CD4-positive, alpha-beta T cell treated with Interleukin-6 at 100 ng/mL for 8 hours (primary cell): Measurements from ENCODE around the gene PRDX5.
A peak's percentile ranks its signal among the peaks of the same experiment; 100 is the strongest.

ENCODE experiments used
- DNase-seq: peaks from one replicate; pipeline ENCODE4 v3.0.0-alpha.2; 2020; ENCODE audit warnings: mixed read lengths, low spot score

PRDX5 gene

GRCh38 chr11:64290352-64291261, 27.3 kb upstream of the PRDX5 start:
- no peak for DNase-seq

DNA sequence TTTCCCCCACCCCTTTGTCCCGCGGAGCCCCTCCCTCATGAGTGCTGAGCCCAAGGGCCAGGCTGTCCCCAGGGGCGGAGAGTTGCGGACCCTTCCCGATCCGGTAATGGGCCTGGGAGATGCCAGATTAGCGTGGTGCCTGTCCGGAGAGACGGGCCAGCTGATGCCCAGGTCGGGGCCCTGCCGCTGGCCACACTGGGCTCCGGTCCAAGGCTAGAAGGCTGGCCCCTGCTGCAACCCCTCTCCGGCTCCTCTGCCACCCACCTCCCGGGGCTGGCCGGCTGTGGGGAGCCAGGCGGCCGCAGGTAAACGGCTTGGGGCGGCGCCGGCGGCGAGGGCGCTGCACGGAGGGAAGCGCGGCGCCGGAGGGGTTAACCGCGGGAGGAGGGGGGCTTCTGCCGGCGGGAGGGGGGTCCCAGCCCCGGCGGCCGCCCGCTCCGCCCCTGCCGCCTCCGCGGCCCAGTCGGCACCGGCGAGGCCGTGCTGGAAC, 26.6 kb upstream of the PRDX5 start, which contains the start of gene KCNK4:
KCNK4 (plus strand) TSS at position 41 of the 490 bp plus-strand sequence. CDS start 1,717 bp downstream, outside the sequence.
- DNase-seq, result no peak

- DNase-seq, result no peak
Measured at GRCh38 chr11:64291752-64292459, 26.0 kb upstream of the PRDX5 start.

DNA sequence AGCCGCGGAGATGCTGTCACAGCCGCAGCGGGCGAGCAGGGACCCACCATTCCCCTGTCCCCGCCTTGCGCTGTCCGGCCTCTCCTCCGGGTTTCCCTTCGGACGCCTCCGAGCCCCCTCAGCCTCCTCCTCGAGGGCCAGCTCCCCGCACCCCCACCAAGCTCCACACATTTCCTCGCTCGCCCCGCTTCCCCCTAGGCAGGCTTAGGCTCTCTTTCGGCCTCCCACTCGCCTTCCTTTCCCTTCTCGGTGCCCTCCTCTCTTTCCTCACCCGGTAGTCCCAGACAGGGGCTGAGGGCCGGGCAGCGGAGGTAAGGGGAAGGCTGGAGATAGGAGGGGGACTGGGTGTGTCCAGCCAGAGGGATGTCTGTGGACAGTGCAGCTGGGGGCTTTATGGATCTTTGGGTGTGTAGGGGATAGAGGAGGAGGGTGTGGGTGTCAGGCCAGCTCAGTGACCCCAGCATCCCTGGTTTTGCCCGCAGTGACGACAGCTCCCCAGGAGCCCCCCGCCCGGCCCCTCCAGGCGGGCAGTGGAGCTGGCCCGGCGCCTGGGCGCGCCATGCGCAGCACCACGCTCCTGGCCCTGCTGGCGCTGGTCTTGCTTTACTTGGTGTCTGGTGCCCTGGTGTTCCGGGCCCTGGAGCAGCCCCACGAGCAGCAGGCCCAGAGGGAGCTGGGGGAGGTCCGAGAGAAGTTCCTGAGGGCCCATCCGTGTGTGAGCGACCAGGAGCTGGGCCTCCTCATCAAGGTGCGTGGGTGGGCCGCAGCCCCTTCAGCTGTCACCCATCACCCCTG, 25.3 kb upstream of the PRDX5 start:
- no peak for DNase-seq

- DNase-seq, result no peak
Measured at GRCh38 chr11:64294774-64295173, 23.1 kb upstream of the PRDX5 start.

DNA sequence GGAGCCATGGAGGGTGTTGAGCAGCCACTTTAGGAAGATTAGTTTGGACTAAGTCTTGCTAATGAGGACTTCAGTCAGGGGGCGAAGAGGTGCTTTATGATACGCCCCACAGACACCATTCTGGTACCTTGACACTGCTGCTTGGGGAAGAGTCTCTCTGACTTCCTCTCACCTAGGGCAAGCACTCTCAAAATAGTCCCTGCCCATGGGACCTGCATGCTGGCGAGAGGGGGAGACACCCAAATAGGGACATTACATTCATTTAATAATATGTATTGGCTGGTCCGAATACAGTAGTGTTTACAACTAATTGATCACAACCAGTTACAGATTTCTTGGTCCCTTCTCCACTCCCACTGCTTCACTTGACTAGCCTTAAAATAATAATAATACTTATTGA, 22.2 kb upstream of the PRDX5 start:
- DNase-seq, result no peak

DNA sequence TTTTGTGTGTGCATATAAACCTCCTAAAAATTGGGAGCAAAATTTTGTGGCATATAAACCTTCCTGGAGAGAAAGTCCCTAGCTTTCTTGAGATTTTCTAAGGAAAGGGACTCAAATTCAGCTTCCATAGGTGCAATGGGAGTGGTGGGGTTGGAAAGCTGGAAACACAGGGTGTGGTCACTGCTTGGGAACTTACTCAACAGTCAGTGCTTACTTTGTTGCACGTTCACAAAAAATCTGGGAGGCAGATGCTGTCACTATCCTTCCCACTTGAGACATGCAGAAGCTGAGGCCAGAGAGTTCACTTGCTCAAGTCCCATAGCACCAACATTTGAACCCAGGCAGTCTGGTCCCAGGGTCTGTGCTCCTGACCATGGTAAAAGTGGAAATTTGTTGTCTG, 21.7 kb upstream of the PRDX5 start:
- no peak for DNase-seq

GRCh38 chr11:64296830-64297698, 20.9 kb upstream of the PRDX5 start:
- DNase-seq, result no peak

DNA sequence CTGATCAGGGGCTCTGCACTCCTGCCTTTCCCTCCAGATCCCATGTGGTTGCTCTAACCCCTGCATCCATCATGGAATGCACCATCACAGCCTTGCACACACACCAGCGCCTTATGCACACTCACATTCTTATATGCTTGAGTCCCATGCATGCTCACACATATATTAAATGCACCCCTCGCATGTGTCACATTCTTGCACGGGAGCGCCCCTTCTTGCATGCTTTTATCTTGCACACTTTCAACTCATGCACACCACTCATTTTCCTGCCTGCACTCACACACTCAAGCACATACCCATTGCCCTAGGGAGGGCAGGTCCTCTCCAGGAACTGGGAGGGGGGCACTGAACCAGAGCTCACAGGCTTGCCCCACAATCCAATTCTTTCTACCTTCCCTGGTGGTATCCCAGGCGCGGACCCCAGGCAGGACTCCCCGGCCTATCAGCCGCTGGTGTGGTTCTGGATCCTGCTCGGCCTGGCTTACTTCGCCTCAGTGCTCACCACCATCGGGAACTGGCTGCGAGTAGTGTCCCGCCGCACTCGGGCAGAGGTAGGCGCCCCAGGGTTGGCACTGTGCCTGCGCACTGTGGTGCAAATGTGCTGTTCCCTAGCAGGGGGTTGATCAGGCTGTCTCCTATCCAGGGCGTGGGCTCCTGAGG, 20.1 kb upstream of the PRDX5 start:
- DNase-seq, result no peak

DNA sequence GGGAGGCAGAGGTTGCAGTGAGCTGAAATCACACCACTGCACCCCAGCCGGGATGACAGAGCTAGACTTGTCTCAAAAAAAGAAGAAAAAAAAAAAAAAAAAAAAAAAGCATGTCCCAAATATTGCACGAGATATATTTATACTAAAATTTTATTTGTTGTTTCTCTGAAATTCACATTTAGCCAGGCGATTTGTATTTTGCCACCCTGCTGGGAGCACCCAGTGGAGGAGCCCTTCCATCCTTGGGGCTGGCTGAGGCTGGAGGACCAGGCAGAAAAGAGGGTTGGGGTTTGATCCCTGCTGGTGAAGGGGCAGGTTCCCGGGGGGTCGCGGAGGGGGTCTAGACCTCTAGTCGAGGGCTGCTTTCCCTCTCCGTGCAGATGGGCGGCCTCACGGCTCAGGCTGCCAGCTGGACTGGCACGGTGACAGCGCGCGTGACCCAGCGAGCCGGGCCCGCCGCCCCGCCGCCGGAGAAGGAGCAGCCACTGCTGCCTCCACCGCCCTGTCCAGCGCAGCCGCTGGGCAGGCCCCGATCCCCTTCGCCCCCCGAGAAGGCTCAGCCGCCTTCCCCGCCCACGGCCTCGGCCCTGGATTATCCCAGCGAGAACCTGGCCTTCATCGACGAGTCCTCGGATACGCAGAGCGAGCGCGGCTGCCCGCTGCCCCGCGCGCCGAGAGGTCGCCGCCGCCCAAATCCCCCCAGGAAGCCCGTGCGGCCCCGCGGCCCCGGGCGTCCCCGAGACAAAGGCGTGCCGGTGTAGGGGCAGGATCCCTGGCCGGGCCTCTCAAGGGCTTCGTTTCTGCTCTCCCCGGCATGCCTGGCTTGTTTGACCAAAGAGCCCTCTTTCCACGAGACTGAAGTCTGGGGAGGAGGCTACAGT, 18.7 kb upstream of the PRDX5 start:
- DNase-seq, result no peak

GRCh38 chr11:64299847-64300648, 17.9 kb upstream of the PRDX5 start, which contains the start of gene CATSPERZ:
CATSPERZ (plus strand) TSS chr11:64300358; CDS start chr11:64300411, 53 bp downstream.
- DNase-seq, result no peak

DNA sequence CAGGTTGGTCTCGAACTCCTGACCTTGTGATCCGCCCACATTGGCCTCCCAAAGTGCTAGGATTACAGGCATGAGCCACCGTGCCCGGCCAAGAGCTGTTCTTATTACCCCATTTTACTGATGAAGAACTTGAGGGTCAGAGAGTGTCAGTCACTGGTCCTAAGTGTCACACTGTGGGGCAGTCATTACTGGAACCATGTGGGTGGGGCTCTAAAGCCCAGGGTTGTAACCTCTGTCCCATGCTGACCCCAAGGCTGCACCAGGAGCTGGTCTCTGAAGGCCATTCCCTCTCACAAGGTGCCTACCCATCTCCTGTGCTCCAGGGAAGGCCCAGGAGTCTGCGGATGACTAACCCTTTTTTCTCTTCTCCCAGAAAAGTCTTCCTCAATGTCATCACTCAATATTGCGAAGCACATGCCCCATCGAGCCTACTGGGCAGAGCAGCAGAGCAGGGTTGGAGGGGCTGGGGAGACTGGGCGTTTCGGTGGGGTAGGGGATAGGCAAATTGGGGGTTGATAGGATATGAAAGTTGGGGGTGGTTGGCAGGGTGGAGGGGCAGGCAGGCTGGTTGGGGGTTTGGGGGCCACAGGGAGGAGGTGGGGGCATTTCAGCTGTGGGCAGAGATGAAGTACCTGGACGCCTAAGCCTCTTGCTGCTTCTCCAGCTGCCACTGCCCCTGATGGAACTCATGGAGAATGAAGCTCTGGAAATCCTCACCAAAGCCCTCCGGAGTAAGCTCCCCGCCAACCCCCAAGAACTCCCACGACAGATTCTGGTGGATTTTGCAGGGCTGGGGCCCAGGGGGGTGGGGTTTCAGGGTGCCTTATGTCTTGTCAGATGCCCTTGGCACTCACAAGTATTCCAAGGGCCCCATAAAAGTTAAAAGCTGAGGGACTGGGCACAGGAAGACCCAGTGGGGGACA, 14.6 kb upstream of the PRDX5 start:
- no peak for DNase-seq

DNA sequence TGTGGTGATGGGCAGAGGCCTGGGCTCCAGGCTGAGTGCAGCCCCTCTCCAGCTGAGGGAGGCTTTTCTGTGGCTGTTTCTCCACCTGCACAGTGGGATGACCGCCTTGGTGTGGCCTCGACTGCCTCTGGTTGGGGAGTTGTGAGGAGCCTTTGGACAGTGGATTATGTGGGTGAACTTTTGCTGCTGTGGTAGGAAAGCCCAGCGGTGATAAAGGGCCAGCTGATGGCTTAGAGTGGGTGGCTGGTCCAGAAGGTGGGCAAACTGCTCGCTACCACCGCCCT, 13.9 kb upstream of the PRDX5 start:
- DNase-seq, result no peak

DNA sequence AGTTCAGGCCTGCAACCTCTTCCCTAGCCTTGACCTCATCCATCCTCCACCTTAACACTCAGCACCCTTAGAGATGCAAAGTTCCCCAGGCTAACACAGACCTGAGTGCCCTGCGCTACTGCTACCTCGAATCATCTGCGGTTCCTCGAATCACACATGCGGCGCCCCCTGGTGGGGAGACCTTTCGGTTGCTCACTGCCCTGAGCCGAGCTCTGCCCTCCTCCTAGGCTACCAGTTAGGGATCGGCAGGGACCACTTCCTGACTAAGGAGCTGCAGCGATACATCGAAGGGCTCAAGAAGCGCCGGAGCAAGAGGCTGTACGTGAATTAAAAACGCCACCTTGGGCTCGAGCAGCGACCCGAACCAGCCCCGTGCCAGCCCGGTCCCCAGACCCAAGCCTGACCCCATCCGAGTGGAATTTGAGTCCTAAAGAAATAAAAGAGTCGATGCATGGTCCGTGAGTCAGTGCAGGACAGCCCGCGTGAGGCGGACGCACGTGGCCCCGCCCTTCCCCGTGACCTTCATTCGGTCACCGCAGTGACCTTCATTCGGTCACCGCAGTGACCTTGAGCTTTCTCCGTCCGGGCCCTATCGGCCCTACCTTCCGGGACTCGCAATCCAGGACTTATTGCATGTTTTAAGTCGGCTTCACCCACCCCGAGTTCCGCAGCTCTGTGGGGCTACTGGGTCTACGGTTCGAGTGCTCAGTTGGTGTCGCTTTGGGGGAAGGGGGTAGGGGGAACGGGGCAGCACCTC, 13.4 kb upstream of the PRDX5 start:
- DNase-seq, result peak; percentile 92

GRCh38 chr11:64305075-64305690, 12.7 kb upstream of the PRDX5 start, which contains the start of gene ESRRA:
ESRRA (plus strand) TSS chr11:64305524; CDS start chr11:64307180, 1,656 bp downstream.
- peak; percentile 99 for DNase-seq
